Loucy (cell line): Measurements from ENCODE around the gene ZNF792.

Experiments used
- CTCF ChIP-seq: fragments of 200-600 bp; sonication (generic); conservative IDR thresholded peaks from 2 replicates; pipeline ENCODE4 v1.5.1; 2014; ENCODE audit warnings: mild to moderate bottlenecking, antibody characterized with exemption, low read length
- EZH2phosphoT487 ChIP-seq: fragments of 200-600 bp; IDR thresholded peaks from 2 replicates; pipeline ENCODE4 v1.6.1; 2018; ENCODE audit warnings: antibody characterized with exemption, mild to moderate bottlenecking, moderate library complexity, borderline replicate concordance

GRCh38 chr19:34975056-34975455, 11.0 kb upstream of the ZNF792 start:
- TF ChIP-seq CTCF (no peak), EZH2phosphoT487 (no peak)
